IMR-90 (cell line): Measurements from ENCODE around the gene APCDD1L. TPM values are rescaled to one million over a fixed set of nuclear protein-coding genes. Genes with fewer than 3 reads are reported as not detected.
A peak's percentile ranks its signal among the peaks of the same experiment; 100 is the strongest.

ENCODE experiments used
- ATAC-seq: fragments of 200-7000 bp; cut with Tn5 transposase; 2 replicates; pipeline ENCODE4 v1.9.1; 2020; ENCODE audit warnings: low read depth, mild to moderate bottlenecking, moderate library complexity
- BruUV-seq: library from RNA; stranded (reverse); fragments of 400-500 nt; replicated peaks from 2 replicates; lab custom pipeline; 2021; lab: Mats Ljungman, UMichigan
- CTCF ChIA-PET: fragments of 300-600 bp; formaldehyde crosslinking; extraction: SDS; loops from one replicate; lab custom pipeline; 2021; ENCODE audit warnings: antibody characterized with exemption; lab: Yijun Ruan, JAX
- POLR2A ChIA-PET: fragments of 300-600 bp; sonication (Branson Sonifier 250); formaldehyde crosslinking; loops from one replicate; lab custom pipeline; 2022; ENCODE audit warnings: antibody characterized with exemption; ENCODE audit not compliant: unreplicated experiment; lab: Charles Lee
- DNase-seq: peaks from one replicate; pipeline ENCODE4 v3.0.0; 2013
- H2AFZ ChIP-seq: replicated peaks from 2 replicates; pipeline ENCODE3; 2013; ENCODE audit warnings: low read length, mild to moderate bottlenecking; ENCODE audit not compliant: poor library complexity
- H2AK5ac ChIP-seq: 2 replicates; pipeline ENCODE4 v1.6.1; 2013; ENCODE audit warnings: low read depth, low read length, inconsistent platforms
- H2AK9ac ChIP-seq: replicated peaks from 2 replicates; pipeline ENCODE3; 2013; ENCODE audit warnings: mild to moderate bottlenecking, low read depth, low read length, moderate library complexity; ENCODE audit not compliant: poor library complexity
- H2BK120ac ChIP-seq: 2 replicates; pipeline ENCODE4 v1.6.1; 2013; ENCODE audit warnings: low read depth, low read length, inconsistent platforms
- H2BK15ac ChIP-seq: 3 replicates; pipeline ENCODE4 v1.6.1; 2013; ENCODE audit warnings: low read depth, low read length, inconsistent platforms
- H2BK20ac ChIP-seq: 2 replicates; pipeline ENCODE4 v1.6.1; 2013; ENCODE audit warnings: low read depth, mild to moderate bottlenecking, inconsistent platforms, low read length, moderate library complexity
- H2BK5ac ChIP-seq: 2 replicates; pipeline ENCODE4 v1.6.1; 2013; ENCODE audit warnings: mild to moderate bottlenecking, low read depth, low read length, inconsistent platforms; ENCODE audit not compliant: poor library complexity, severe bottlenecking
- H3K14ac ChIP-seq: replicated peaks from 2 replicates; pipeline ENCODE4 v1.6.1; 2013; ENCODE audit warnings: low read depth, low read length, inconsistent platforms
- H3K18ac ChIP-seq: 2 replicates; pipeline ENCODE4 v1.6.1; 2013; ENCODE audit warnings: low read depth, low read length, control low read depth
- H3K23ac ChIP-seq: 2 replicates; pipeline ENCODE4 v1.6.1; 2013; ENCODE audit warnings: low read depth, low read length, inconsistent platforms
- H3K27ac ChIP-seq: 2 replicates; pipeline ENCODE4 v1.5.1; 2013; ENCODE audit warnings: mild to moderate bottlenecking, control low read depth, low read length; ENCODE audit not compliant: insufficient read depth
- H3K27me3 ChIP-seq: 2 replicates; pipeline ENCODE4 v1.6.1; 2013; ENCODE audit warnings: low read length; ENCODE audit not compliant: control insufficient read depth, insufficient read depth
- H3K36me3 ChIP-seq: 2 replicates; pipeline ENCODE4 v1.6.1; 2013; ENCODE audit warnings: low read length, mixed read lengths; ENCODE audit not compliant: control insufficient read depth, insufficient read depth
- H3K4ac ChIP-seq: 2 replicates; pipeline ENCODE4 v1.6.1; 2013; ENCODE audit warnings: low read depth, low read length, inconsistent platforms
- H3K4me1 ChIP-seq: 2 replicates; pipeline ENCODE4 v1.6.1; 2013; ENCODE audit warnings: low read length, mixed read lengths; ENCODE audit not compliant: control insufficient read depth, insufficient read depth
- H3K4me2 ChIP-seq: 2 replicates; pipeline ENCODE4 v1.6.1; 2013; ENCODE audit warnings: low read depth, mild to moderate bottlenecking, control low read depth, low read length, moderate library complexity
- H3K4me3 ChIP-seq: 2 replicates; pipeline ENCODE4 v1.5.1; 2013; ENCODE audit warnings: low read depth, mild to moderate bottlenecking, control low read depth, low read length, moderate library complexity; ENCODE audit not compliant: insufficient read depth
- H3K56ac ChIP-seq: 2 replicates; pipeline ENCODE4 v1.6.1; 2013; ENCODE audit warnings: low read length, inconsistent platforms; ENCODE audit not compliant: insufficient read depth; ENCODE audit errors: extremely low read depth
- H3K79me1 ChIP-seq, 2 experiments: 2 replicates each; pipeline ENCODE4 v1.6.1; 2013; ENCODE audit warnings: low read length in 2 of 2, inconsistent platforms in 1 of 2, low read depth in 1 of 2
- H3K9ac ChIP-seq: 2 replicates; pipeline ENCODE4 v1.6.1; 2013; ENCODE audit warnings: low read depth, low read length, control low read depth
- H3K9me1 ChIP-seq: 2 replicates; pipeline ENCODE4 v1.6.1; 2013; ENCODE audit warnings: low read length, inconsistent platforms; ENCODE audit not compliant: insufficient read depth
- H3K9me3 ChIP-seq: 2 replicates; pipeline ENCODE4 v1.6.1; 2013; ENCODE audit warnings: low read length; ENCODE audit not compliant: control insufficient read depth, insufficient read depth
- H4K20me1 ChIP-seq: 2 replicates; pipeline ENCODE4 v1.6.1; 2013; ENCODE audit warnings: low read length, inconsistent platforms; ENCODE audit not compliant: insufficient read depth
- H4K5ac ChIP-seq: 2 replicates; pipeline ENCODE4 v1.6.1; 2013; ENCODE audit warnings: mild to moderate bottlenecking, low read depth, low read length, control low read depth
- H4K8ac ChIP-seq, 2 experiments: 2 replicates each; pipeline ENCODE4 v1.6.1; 2013; ENCODE audit warnings: low read depth in 2 of 2, low read length in 2 of 2, control low read depth in 1 of 2, inconsistent platforms in 1 of 2
- H4K91ac ChIP-seq: 2 replicates; pipeline ENCODE4 v1.6.1; 2013; ENCODE audit warnings: low read depth, low read length, inconsistent platforms; ENCODE audit not compliant: insufficient read depth
- BHLHE40 ChIP-seq: fragments of 150-350 bp; IDR thresholded peaks from 2 replicates; pipeline ENCODE4 v1.6.1; 2016; ENCODE audit warnings: mild to moderate bottlenecking, low read depth, low read length
- CEBPB ChIP-seq: IDR thresholded peaks from 2 replicates; pipeline ENCODE4 v1.6.1; 2012; ENCODE audit warnings: low read depth, low read length, improper control_type of control experiment
- CTCF ChIP-seq: conservative IDR thresholded peaks from 2 replicates; pipeline ENCODE4 v1.5.1; 2012; ENCODE audit warnings: mild to moderate bottlenecking, low read depth, low read length, improper control_type of control experiment
- ELK1 ChIP-seq: fragments of 150-350 bp; IDR thresholded peaks from 2 replicates; pipeline ENCODE4 v1.6.1; 2016; ENCODE audit warnings: low read depth, mild to moderate bottlenecking, low read length, moderate library complexity, borderline replicate concordance
- FOS ChIP-seq: fragments of 150-350 bp; IDR thresholded peaks from 2 replicates; pipeline ENCODE4 v1.6.1; 2016; ENCODE audit warnings: low read depth, low read length
- MAFK ChIP-seq: IDR thresholded peaks from 2 replicates; pipeline ENCODE4 v1.6.1; 2012; ENCODE audit warnings: low read depth, low read length, improper control_type of control experiment
- MAZ ChIP-seq: IDR thresholded peaks from 2 replicates; pipeline ENCODE4 v1.6.1; 2012; ENCODE audit warnings: low read depth, mild to moderate bottlenecking, low read length, improper control_type of control experiment, moderate library complexity, borderline replicate concordance
- MXI1 ChIP-seq: IDR thresholded peaks from 2 replicates; pipeline ENCODE4 v1.6.1; 2012; ENCODE audit warnings: low read depth, mild to moderate bottlenecking, low read length, moderate library complexity, borderline replicate concordance
- NFE2L2 ChIP-seq: fragments of 150-350 bp; IDR thresholded peaks from 2 replicates; pipeline ENCODE4 v1.6.1; 2016; ENCODE audit warnings: low read depth, mild to moderate bottlenecking, low read length
- POLR2A ChIP-seq: IDR thresholded peaks from 2 replicates; pipeline ENCODE4 v1.6.1; 2012; ENCODE audit warnings: mild to moderate bottlenecking, low read depth, low read length
- RAD21 ChIP-seq: IDR thresholded peaks from 2 replicates; pipeline ENCODE4 v1.6.1; 2012; ENCODE audit warnings: low read length, improper control_type of control experiment
- RCOR1 ChIP-seq: IDR thresholded peaks from 2 replicates; pipeline ENCODE4 v1.6.1; 2012; ENCODE audit warnings: mild to moderate bottlenecking, low read length, improper control_type of control experiment; ENCODE audit not compliant: insufficient replicate concordance
- RFX5 ChIP-seq: IDR thresholded peaks from 2 replicates; pipeline ENCODE4 v1.8.0; 2012; ENCODE audit warnings: low read depth, mild to moderate bottlenecking, low read length, moderate library complexity
- SMC3 ChIP-seq: fragments of 150-350 bp; IDR thresholded peaks from 2 replicates; pipeline ENCODE4 v1.6.1; 2016; ENCODE audit warnings: low read depth, mild to moderate bottlenecking, antibody characterized with exemption, low read length, moderate library complexity
- USF2 ChIP-seq: fragments of 150-350 bp; IDR thresholded peaks from 2 replicates; pipeline ENCODE4 v1.6.1; 2017; ENCODE audit warnings: mild to moderate bottlenecking, antibody characterized with exemption, low read length, low read depth
- WGBS, 2 experiments: methylation state at CpG; one replicate each; pipeline versions ENCODE4 v1.1.5 to v1.1.7; 2013; ENCODE audit warnings: missing lambda C conversion rate in 2 of 2; ENCODE audit not compliant: insufficient read length in 1 of 2; ENCODE audit errors: extremely low coverage in 2 of 2; 5-methylcytosine and 5-hydroxymethylcytosine counted together
- dilution Hi-C: fragments of 300-500 bp; cut with HindIII; formaldehyde crosslinking; loops from one replicate; pipeline ENCODE4 v1.14.3; 2018; ENCODE audit warnings: low sequenced_read_pairs; ENCODE audit not compliant: unreplicated experiment
- in situ Hi-C: fragments of 300-500 bp; cut with MboI; formaldehyde crosslinking; loops from 3 replicates; pipeline ENCODE4 v1.14.3; 2019; ENCODE audit warnings: low sequenced_read_pairs, inconsistent platforms, mixed read lengths
- intact Hi-C: fragments of 100-400 bp; cut with micrococcal nuclease; formaldehyde crosslinking; loops from 2 replicates; pipeline ENCODE4 v1.10.0; 2022
- polyA plus RNA-seq, 3 experiments: library from polyadenylated mRNA; depleted of rRNA; stranded (reverse); fragments of >200 nt; gene quantifications; 2 replicates each; pipeline ENCODE4 v1.2.3, GENCODE V29; 2012; ENCODE audit warnings: low replicate concordance in 1 of 3
- total RNA-seq: library from RNA; depleted of rRNA; stranded (reverse); fragments of >200 nt; gene quantifications from 2 replicates; pipeline ENCODE4 v1.2.3, GENCODE V29; 2012

The APCDD1L gene
- total and polyA plus RNA-seq, 2 of the 4 experiments (the other 2 are of a cell fraction) = 2.5 to 18.3 TPM

GRCh38 chr20:58512808-58513552 is 2.2 kb downstream of the APCDD1L start:
- Histone ChIP-seq H3K23ac (0 out of 2 replicates have a peak overlapping the region, but pooled peaks have one; percentile 9), H3K9me3 (no peaks in the 10 kb centered on the region), H3K4ac (peak overlapping the region; percentile 38), H3K4me3 (no peak overlapping the region), H2BK120ac (no peak overlapping the region), H3K56ac (no peak overlapping the region), H2BK15ac (no peak overlapping the region), H4K20me1 (no peaks in the 10 kb centered on the region), H3K14ac (no peak overlapping the region), H3K18ac (no peak overlapping the region), H3K4me1 (peaks cover 11% of the 10 kb centered on the region), H3K9ac (no peak overlapping the region), H2BK20ac (no peak overlapping the region), H4K8ac (no peak overlapping the region), H3K27me3 (peaks cover 16% of the 10 kb centered on the region; the same call in 1 of the 2 replicates), H3K36me3 (no peaks in the 10 kb centered on the region), H4K91ac (no peak overlapping the region), H2BK5ac (no peak overlapping the region), H3K79me1 (peaks cover 2 to 15% of the 10 kb centered on the region in 2 experiments; a peak in 1 of 4 replicates), H2AK9ac (no peak overlapping the region), H2AFZ (no peak overlapping the region), H3K4me2 (no peak overlapping the region; the same call in 1 of the 2 replicates), H4K5ac (no peak overlapping the region), H3K27ac (no peak overlapping the region), H2AK5ac (no peak overlapping the region), H3K9me1 (0 out of 2 replicates have a peak, but pooled peaks cover 3% of the 10 kb centered on the region)
- no TSS peak for BruUV-seq
- in situ Hi-C loops (no loop called here), intact Hi-C loops (loop anchor here (5.0 kb wide), 1 partner anchor 124 kb away; no protein-coding TSS in a partner anchor), dilution Hi-C loops (no loop called here)
- WGBS, 2 experiments = 82% methylated on average over 6 of the region's 17 CpGs; no CpG with 5 or more reads in 1 of the 2 experiments
- DNase-seq = no peak
- POLR2A ChIA-PET = no interaction called here
- CTCF ChIA-PET = no interaction called here
- ATAC-seq = no peak
- TF ChIP-seq RCOR1 (no peak), RFX5 (no peak), FOS (no peak), MAZ (no peak), CEBPB (no peak), RAD21 (no peak), NFE2L2 (no peak), MXI1 (no peak), USF2 (no peak), CTCF (no peak), ELK1 (no peak), MAFK (no peak), POLR2A (no peak), SMC3 (no peak), BHLHE40 (no peak)
